Liver (tissue), 9 donors: Measurements from ENCODE around the gene INPP5A. TPM values are rescaled to one million over a fixed set of nuclear protein-coding genes. Genes with fewer than 3 reads are reported as not detected.

Experiments
- DNase-seq: peaks from one replicate; pipeline ENCODE4 v3.0.0-alpha.2; 2017; ENCODE audit warnings: low spot score
- H3K27ac ChIP-seq, 2 donors: one replicate each; pipeline ENCODE4 v1.7.0; 2013; ENCODE audit warnings: inconsistent platforms in 2 of 2, low read length in 2 of 2, control low read depth in 1 of 2, low read depth in 1 of 2, mild to moderate bottlenecking in 1 of 2
- H3K27me3 ChIP-seq, 4 donors: one replicate each; pipeline versions ENCODE4 v1.6.1 to v1.7.0; 2013; ENCODE audit warnings: low read length in 3 of 4, inconsistent platforms in 1 of 4, mild to moderate bottlenecking in 1 of 4, moderate library complexity in 1 of 4; ENCODE audit not compliant: control insufficient read depth in 4 of 4, insufficient read depth in 4 of 4
- H3K36me3 ChIP-seq, 4 donors: one replicate each; pipeline versions ENCODE4 v1.6.1 to v1.7.0; 2013; ENCODE audit warnings: low read length in 3 of 4, mild to moderate bottlenecking in 3 of 4, low read depth in 1 of 4, moderate library complexity in 1 of 4; ENCODE audit not compliant: control insufficient read depth in 4 of 4, insufficient read depth in 3 of 4
- H3K4me1 ChIP-seq, 4 donors: one replicate each; pipeline versions ENCODE4 v1.6.1 to v1.7.0; 2013; ENCODE audit warnings: low read length in 3 of 4, mild to moderate bottlenecking in 3 of 4, moderate library complexity in 1 of 4; ENCODE audit not compliant: control insufficient read depth in 4 of 4, insufficient read depth in 4 of 4
- H3K4me3 ChIP-seq, 3 donors: one replicate each; pipeline versions ENCODE4 v1.6.1 to v1.7.0; 2013; ENCODE audit warnings: low read length in 3 of 3, control low read depth in 1 of 3, low read depth in 1 of 3, mild to moderate bottlenecking in 1 of 3
- H3K9ac ChIP-seq, 2 donors: one replicate each; pipeline ENCODE4 v1.7.0; 2013; ENCODE audit warnings: low read length in 2 of 2, mild to moderate bottlenecking in 2 of 2, moderate library complexity in 2 of 2, control low read depth in 1 of 2, low read depth in 1 of 2
- H3K9me3 ChIP-seq, 4 donors: one replicate each; pipeline versions ENCODE4 v1.6.1 to v1.7.0; 2013; ENCODE audit warnings: low read length in 3 of 4; ENCODE audit not compliant: control insufficient read depth in 4 of 4
- ATF3 ChIP-seq: IDR thresholded peaks from 2 replicates; pipeline ENCODE4 v1.6.1; 2016; ENCODE audit warnings: antibody characterized with exemption
- EGR1 ChIP-seq, 2 donors: IDR thresholded peaks; 2 replicates each; pipeline ENCODE4 v1.6.1; 2016 to 2018; ENCODE audit warnings: antibody characterized with exemption in 2 of 2, low read depth in 2 of 2
- FOXA2 ChIP-seq: IDR thresholded peaks from 2 replicates; pipeline ENCODE4 v1.6.1; 2016; ENCODE audit warnings: antibody characterized with exemption
- GABPA ChIP-seq, 2 donors: IDR thresholded peaks in 1 of 2; conservative IDR thresholded peaks in 1 of 2; 2 replicates each; pipeline ENCODE4 v1.6.1; 2016; ENCODE audit warnings: antibody characterized with exemption in 2 of 2, mild to moderate bottlenecking in 1 of 2, moderate library complexity in 1 of 2
- HNF4G ChIP-seq: IDR thresholded peaks from 2 replicates; pipeline ENCODE4 v1.6.1; 2016; ENCODE audit warnings: antibody characterized with exemption
- JUND ChIP-seq, 2 donors: IDR thresholded peaks; 2 replicates each; pipeline ENCODE4 v1.6.1; 2016; ENCODE audit warnings: antibody characterized with exemption in 2 of 2
- MAX ChIP-seq: IDR thresholded peaks from 2 replicates; pipeline ENCODE4 v1.6.1; 2016; ENCODE audit warnings: antibody characterized with exemption
- RAD21 ChIP-seq, 2 donors: IDR thresholded peaks; 2 replicates each; pipeline ENCODE4 v1.6.1; 2016; ENCODE audit warnings: antibody characterized with exemption in 2 of 2, mild to moderate bottlenecking in 2 of 2
- REST ChIP-seq: IDR thresholded peaks from 2 replicates; pipeline ENCODE4 v1.6.1; 2016; ENCODE audit warnings: antibody characterized with exemption, mild to moderate bottlenecking
- RXRA ChIP-seq, 2 donors: IDR thresholded peaks; 2 replicates each; pipeline ENCODE4 v1.6.1; 2017 to 2018; ENCODE audit warnings: antibody characterized with exemption in 2 of 2, mild to moderate bottlenecking in 1 of 2
- SP1 ChIP-seq: IDR thresholded peaks from 2 replicates; pipeline ENCODE4 v1.6.1; 2018; ENCODE audit warnings: antibody characterized with exemption, mild to moderate bottlenecking
- YY1 ChIP-seq: IDR thresholded peaks from 2 replicates; pipeline ENCODE4 v1.6.1; 2016; ENCODE audit warnings: antibody characterized with exemption, mild to moderate bottlenecking
- WGBS: extraction: QIAGEN DNeasy Blood & Tissue Kit; methylation state at CpG from one replicate; pipeline ENCODE4 v1.1.7; 2013; 5-methylcytosine and 5-hydroxymethylcytosine counted together
- polyA plus RNA-seq, 2 donors: library from polyadenylated mRNA; stranded (reverse) in 1 of 2; unstranded in 1 of 2; fragments of 200-250 nt in 1 of 2; fragments of >200 nt in 1 of 2; fragmentation: Nextera tagmentation in 1 of 2; extraction: Ambion mirVana in 1 of 2; gene quantifications; one replicate each; pipeline versions ENCODE4 v1.2.1 to v1.2.3, GENCODE V29; 2013 to 2015
- total RNA-seq, 2 donors: library from RNA; depleted of rRNA; stranded (reverse); fragments of >200 nt; gene quantifications; one replicate each; pipeline ENCODE4 v1.2.3, GENCODE V29; 2014
- TF ChIP-seq, protein P1 (sequence below): IDR thresholded peaks from 2 replicates; pipeline ENCODE4 v1.6.1; 2016; ENCODE audit warnings: antibody characterized with exemption
- TF ChIP-seq, protein P2 (sequence below): fragments of 150-350 bp; IDR thresholded peaks from 2 replicates; pipeline ENCODE4 v1.5.1; 2017; ENCODE audit warnings: improper control_type of control experiment, low read depth, low read length; ENCODE audit not compliant: missing input control
- donor health status: healthy.
- donor health status: healthy.
- donor health status: healthy.
- donor health status: healthy.
- donor health status: healthy.

INPP5A gene
- total and polyA plus RNA-seq, 4 donors, result 4.3 to 26.5 (median 10.9) TPM

DNA sequence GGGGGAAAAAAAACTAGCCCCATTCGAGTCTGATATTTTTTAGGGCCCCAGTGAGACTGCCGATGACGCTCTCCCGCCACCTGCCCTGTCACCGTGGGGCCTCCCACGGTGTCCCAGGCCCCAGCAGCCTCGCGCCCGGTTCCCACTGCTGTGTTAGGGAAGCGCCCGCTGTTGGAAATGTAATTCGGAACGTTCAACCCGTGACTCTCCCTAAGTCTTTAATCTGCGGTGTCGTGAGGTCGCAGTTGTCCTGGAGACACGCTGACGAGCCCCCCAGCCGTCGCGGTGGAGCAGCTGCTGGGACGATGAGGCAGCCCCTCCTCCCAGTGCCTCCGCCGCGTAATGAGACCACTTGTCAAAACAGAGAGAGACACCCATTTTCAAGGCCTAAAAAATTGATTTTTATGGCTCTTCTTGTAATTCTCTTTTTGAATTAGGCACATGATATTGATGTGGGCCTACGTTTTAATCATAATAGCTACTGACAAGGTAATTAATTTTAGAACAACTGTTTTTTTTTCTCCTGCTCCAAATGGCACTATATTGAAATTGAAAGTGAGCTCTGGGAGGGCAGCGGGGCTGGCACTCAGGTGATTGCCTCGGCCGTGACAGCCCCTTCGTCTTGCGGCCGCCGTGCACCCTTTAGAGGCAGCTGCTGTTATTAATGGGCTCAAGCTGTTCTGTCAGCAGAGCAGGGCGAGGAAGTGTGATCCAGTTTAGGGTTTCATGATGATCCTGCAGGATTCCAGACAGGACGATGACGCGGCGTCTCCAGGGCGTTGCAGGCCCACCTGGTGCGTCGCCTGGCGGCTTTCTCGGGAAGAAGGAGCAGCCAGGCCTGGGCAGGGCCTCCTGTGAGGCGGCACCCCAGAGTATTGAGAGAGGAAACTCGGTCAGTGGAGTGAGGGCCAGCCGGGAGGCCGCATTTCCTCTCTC is 185.1 kb downstream of the INPP5A start:
- Histone ChIP-seq H3K9me3 (no peaks in the 10 kb centered on the region), H3K9ac (no peak overlapping the region), H3K4me3 (no peak overlapping the region), H3K27me3 (no peaks in the 10 kb centered on the region), H3K27ac (no peak overlapping the region), H3K4me1 (no peaks in the 10 kb centered on the region), H3K36me3 (peaks cover 0 to 16% (median 1%) of the 10 kb centered on the region in 4 donors)
- no peak for DNase-seq
- WGBS, result 95% methylated on average over 48 of the region's 48 CpGs
- TF ChIP-seq GABPA (IDR thresholded peaks at IDR 0.05 in 1 of 2, conservative IDR thresholded peaks at IDR 0.05 in 1 of 2) (no peak), YY1 (no peak), HNF4G (no peak), REST (no peak), RAD21 (IDR thresholded peaks at IDR 0.05) (no peak), RXRA (IDR thresholded peaks at IDR 0.05) (no peak), JUND (IDR thresholded peaks at IDR 0.05) (no peak), FOXA2 (no peak), EGR1 (IDR thresholded peaks at IDR 0.05; ENCODE audit: low read depth in 2 of 2) (no peak), MAX (no peak)
- TF ChIP-seq, protein P1, sequence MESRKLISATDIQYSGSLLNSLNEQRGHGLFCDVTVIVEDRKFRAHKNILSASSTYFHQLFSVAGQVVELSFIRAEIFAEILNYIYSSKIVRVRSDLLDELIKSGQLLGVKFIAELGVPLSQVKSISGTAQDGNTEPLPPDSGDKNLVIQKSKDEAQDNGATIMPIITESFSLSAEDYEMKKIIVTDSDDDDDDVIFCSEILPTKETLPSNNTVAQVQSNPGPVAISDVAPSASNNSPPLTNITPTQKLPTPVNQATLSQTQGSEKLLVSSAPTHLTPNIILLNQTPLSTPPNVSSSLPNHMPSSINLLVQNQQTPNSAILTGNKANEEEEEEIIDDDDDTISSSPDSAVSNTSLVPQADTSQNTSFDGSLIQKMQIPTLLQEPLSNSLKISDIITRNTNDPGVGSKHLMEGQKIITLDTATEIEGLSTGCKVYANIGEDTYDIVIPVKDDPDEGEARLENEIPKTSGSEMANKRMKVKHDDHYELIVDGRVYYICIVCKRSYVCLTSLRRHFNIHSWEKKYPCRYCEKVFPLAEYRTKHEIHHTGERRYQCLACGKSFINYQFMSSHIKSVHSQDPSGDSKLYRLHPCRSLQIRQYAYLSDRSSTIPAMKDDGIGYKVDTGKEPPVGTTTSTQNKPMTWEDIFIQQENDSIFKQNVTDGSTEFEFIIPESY, result no peak
- TF ChIP-seq, protein P2, sequence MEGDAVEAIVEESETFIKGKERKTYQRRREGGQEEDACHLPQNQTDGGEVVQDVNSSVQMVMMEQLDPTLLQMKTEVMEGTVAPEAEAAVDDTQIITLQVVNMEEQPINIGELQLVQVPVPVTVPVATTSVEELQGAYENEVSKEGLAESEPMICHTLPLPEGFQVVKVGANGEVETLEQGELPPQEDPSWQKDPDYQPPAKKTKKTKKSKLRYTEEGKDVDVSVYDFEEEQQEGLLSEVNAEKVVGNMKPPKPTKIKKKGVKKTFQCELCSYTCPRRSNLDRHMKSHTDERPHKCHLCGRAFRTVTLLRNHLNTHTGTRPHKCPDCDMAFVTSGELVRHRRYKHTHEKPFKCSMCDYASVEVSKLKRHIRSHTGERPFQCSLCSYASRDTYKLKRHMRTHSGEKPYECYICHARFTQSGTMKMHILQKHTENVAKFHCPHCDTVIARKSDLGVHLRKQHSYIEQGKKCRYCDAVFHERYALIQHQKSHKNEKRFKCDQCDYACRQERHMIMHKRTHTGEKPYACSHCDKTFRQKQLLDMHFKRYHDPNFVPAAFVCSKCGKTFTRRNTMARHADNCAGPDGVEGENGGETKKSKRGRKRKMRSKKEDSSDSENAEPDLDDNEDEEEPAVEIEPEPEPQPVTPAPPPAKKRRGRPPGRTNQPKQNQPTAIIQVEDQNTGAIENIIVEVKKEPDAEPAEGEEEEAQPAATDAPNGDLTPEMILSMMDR, result no peak

DNA sequence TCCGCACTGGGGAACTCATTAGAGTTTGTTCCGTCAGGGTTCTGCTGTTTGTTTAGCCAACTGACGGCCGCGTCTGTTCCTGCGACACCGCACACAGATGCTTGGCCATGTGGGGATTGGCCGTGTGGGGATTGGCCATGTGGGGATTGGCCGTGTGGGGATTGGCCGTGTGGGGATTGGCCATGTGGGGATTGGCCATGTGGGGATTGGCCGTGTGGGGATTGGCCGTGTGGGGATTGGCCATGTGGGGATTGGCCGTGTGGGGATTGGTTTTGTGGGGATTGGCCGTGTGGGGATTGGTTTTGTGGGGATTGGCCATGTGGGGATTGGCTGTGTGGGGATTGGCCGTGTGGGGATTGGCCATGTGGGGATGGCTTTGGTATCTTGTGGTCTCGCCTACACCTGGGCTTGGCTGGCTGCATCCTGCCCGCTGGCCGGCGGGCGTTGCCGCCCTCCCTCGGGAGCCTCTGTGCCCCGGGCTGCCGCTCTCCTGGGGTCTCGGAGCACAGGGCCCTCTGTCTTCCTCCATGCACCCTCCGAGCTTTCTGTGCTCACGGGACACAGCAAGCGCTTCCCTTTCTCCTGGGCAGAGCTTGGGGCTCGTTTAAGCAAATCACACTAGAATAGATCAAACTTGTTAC is 185.9 kb downstream of the INPP5A start:
- Histone ChIP-seq H3K9ac (no peak overlapping the region), H3K9me3 (no peaks in the 10 kb centered on the region), H3K4me1 (no peaks in the 10 kb centered on the region), H3K4me3 (no peak overlapping the region), H3K27ac (no peak overlapping the region), H3K27me3 (no peaks in the 10 kb centered on the region), H3K36me3 (peaks cover 0 to 16% (median 3%) of the 10 kb centered on the region in 4 donors)
- TF ChIP-seq SP1 (no peak), ATF3 (no peak)
- no peak for DNase-seq
- 93% methylated on average over 29 of the region's 29 CpGs for WGBS
